ENCODE data around the gene GDPD3.

Gene GDPD3

DNA sequence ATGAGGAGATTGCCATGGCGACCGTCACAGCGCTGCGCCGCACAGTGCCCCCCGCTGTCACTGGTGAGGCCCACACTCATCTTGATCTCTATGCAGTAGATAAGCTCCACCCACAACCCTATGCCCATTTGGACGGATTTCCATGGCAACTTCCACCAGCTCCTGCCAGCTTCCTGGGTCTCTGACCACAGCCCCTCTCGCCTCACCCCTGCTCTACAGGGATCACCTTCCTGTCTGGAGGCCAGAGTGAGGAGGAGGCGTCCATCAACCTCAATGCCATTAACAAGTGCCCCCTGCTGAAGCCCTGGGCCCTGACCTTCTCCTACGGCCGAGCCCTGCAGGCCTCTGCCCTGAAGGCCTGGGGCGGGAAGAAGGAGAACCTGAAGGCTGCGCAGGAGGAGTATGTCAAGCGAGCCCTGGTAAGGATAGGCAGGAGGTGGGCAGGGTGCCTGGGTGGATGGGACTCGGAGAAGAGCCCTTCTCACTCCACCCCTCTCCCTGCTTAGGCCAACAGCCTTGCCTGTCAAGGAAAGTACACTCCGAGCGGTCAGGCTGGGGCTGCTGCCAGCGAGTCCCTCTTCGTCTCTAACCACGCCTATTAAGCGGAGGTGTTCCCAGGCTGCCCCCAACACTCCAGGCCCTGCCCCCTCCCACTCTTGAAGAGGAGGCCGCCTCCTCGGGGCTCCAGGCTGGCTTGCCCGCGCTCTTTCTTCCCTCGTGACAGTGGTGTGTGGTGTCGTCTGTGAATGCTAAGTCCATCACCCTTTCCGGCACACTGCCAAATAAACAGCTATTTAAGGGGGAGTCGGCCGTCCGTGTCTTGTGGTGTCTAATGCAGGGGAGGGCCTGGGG, 43.5 kb downstream of the GDPD3 start:
- no peak for TF ChIP-seq Cebpa-rat (IDR thresholded peaks at IDR 0.05)
- H3K27ac ChIP-seq: peak overlapping the region in 9 of 11 experiments; percentile 9 to 54 (median 32); a peak in 10 of 22 replicates
- no peaks in the 10 kb centered on the region for H3K9me3 ChIP-seq (replicated peaks in 1 of 11)

GRCh38 chr16:30068750-30069610, 44.4 kb downstream of the GDPD3 start:
- Histone ChIP-seq H3K4me1 (peaks cover 43 to 72% (median 47%) of the 10 kb centered on the region in 10 experiments), H4K20me1 (peaks cover 63 to 81% (median 71%) of the 10 kb centered on the region in 11 experiments), H3K36me3 (peaks cover 74 to 83% (median 80%) of the 10 kb centered on the region in 11 experiments), H3K9ac (peak overlapping the region; percentile 39 to 97 (median 91); a peak in 20 of 22 replicates), H3K4me2 (peak overlapping the region; percentile 97 to 99 (median 99)), H3K27me3 (no peaks in the 10 kb centered on the region), H3K4me3 (peak overlapping the region in 9 of 10 experiments; percentile 10 to 99 (median 98); a peak in 17 of 20 replicates), H3K9me3 (replicated peaks in 1 of 11) (no peaks in the 10 kb centered on the region), H3K27ac (peak overlapping the region in 9 of 11 experiments; percentile 7 to 54 (median 32); a peak in 11 of 22 replicates)
- TF ChIP-seq Cebpa-rat (IDR thresholded peaks at IDR 0.05): no peak

More for the DNA sequence above, 43.5 kb downstream of the GDPD3 start:
- Histone ChIP-seq H3K4me2 (peak overlapping the region; percentile 97 to 99 (median 99)), H3K4me1 (peaks cover 45 to 80% (median 53%) of the 10 kb centered on the region in 10 experiments), H3K36me3 (peaks cover 74 to 90% (median 83%) of the 10 kb centered on the region in 11 experiments), H4K20me1 (peaks cover 63 to 81% (median 71%) of the 10 kb centered on the region in 11 experiments), H3K9ac (peak overlapping the region; percentile 39 to 97 (median 91); a peak in 21 of 22 replicates), H3K4me3 (peak overlapping the region in 9 of 10 experiments; percentile 2 to 99 (median 98); a peak in 16 of 20 replicates), H3K27me3 (no peaks in the 10 kb centered on the region)

DNA sequence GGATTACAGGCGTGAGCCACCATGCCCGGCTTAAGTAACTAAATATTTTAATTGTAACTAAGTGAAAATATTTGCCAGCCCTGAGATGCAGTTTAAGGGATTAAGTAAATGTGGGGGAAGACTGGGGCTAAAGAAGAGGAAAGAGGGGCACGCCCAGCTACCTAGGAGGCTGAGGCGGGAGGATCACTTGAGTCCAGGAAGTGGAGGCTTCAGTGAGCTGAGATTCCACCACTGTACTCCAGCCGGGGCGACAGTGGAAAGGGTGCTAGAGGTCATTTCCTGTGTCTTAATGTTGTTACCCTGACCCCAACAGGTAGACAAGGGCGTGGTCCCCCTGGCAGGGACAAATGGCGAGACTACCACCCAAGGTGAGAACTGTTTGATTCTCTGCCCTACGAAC, 45.0 kb downstream of the GDPD3 start:
- peak overlapping the region; percentile 97 to 99 (median 99) for H3K4me2 ChIP-seq
- peak overlapping the region; percentile 21 to 97 (median 91); a peak in 19 of 22 replicates for H3K9ac ChIP-seq
- peak overlapping the region in 8 of 10 experiments; percentile 10 to 99 (median 98); a peak in 15 of 20 replicates for H3K4me3 ChIP-seq
- no peaks in the 10 kb centered on the region for H3K9me3 ChIP-seq (replicated peaks in 1 of 11)
- peak overlapping the region in 8 of 11 experiments; percentile 2 to 51 (median 16); a peak in 7 of 22 replicates for H3K27ac ChIP-seq
- peaks cover 72 to 77% (median 74%) of the 10 kb centered on the region in 11 experiments for H3K36me3 ChIP-seq
- H4K20me1 ChIP-seq: peaks cover 63 to 77% (median 71%) of the 10 kb centered on the region in 11 experiments
- H3K27me3 ChIP-seq: no peaks in the 10 kb centered on the region
- peaks cover 45 to 72% (median 51%) of the 10 kb centered on the region in 10 experiments for H3K4me1 ChIP-seq
- TF ChIP-seq Cebpa-rat (IDR thresholded peaks at IDR 0.05): no peak

- no peaks in the 10 kb centered on the region for H3K27me3 ChIP-seq
- peaks cover 53 to 72% (median 59%) of the 10 kb centered on the region in 10 experiments for H3K4me1 ChIP-seq
- peak overlapping the region; percentile 86 to 99 (median 98) for H3K4me3 ChIP-seq
- peaks cover 63 to 70% (median 68%) of the 10 kb centered on the region in 11 experiments for H4K20me1 ChIP-seq
- TF ChIP-seq Cebpa-rat (IDR thresholded peaks at IDR 0.05): no peak
- peak overlapping the region; percentile 90 to 97 (median 93) for H3K9ac ChIP-seq
- H3K36me3 ChIP-seq: peaks cover 64 to 69% (median 66%) of the 10 kb centered on the region in 11 experiments
- H3K27ac ChIP-seq: peak overlapping the region in 10 of 11 experiments; percentile 78 to 98 (median 94); a peak in 11 of 22 replicates
- H3K4me2 ChIP-seq: peak overlapping the region; percentile 97 to 99 (median 99)
- no peaks in the 10 kb centered on the region for H3K9me3 ChIP-seq (replicated peaks in 1 of 11)
These were observed 45.8 kb downstream of the GDPD3 start for GRCh38 chr16:30067584-30067916.

DNA sequence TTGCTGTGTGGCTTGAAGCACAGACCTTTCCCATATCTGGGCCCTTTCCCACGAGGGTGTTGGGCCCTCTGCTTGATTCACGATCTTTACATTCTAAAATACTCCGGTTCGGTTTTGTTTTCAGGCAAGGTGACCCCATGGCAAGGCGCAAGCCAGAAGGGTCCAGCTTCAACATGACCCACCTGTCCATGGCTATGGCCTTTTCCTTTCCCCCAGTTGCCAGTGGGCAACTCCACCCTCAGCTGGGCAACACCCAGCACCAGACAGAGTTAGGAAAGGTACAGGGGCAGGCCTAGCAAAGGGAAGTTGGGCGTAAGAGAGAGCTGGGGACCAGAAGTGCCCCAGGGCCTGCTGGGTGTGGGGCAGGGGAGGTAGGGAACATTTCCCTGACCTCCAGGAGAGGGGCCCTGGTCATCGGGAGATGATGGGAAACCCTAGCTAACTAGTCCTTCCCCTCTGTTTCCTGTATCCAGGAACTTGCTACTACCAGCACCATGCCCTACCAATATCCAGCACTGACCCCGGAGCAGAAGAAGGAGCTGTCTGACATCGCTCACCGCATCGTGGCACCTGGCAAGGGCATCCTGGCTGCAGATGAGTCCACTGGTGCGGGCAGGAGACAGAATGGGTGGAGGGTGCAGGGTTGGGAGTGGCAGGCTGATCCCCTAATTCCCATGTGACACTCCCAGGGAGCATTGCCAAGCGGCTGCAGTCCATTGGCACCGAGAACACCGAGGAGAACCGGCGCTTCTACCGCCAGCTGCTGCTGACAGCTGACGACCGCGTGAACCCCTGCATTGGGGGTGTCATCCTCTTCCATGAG, 46.4 kb downstream of the GDPD3 start:
- Histone ChIP-seq H3K27ac (peak overlapping the region; percentile 78 to 98 (median 94)), H4K20me1 (peaks cover 63 to 64% (median 63%) of the 10 kb centered on the region in 11 experiments), H3K27me3 (no peaks in the 10 kb centered on the region), H3K9me3 (replicated peaks in 1 of 11) (no peaks in the 10 kb centered on the region), H3K9ac (peak overlapping the region; percentile 90 to 97 (median 93)), H3K4me2 (peak overlapping the region; percentile 97 to 99 (median 99)), H3K4me3 (peak overlapping the region; percentile 86 to 99 (median 98)), H3K36me3 (peaks cover 58 to 63% (median 60%) of the 10 kb centered on the region in 11 experiments), H3K4me1 (peaks cover 54 to 69% (median 61%) of the 10 kb centered on the region in 10 experiments)
- no peak for TF ChIP-seq Cebpa-rat (IDR thresholded peaks at IDR 0.05)

- Histone ChIP-seq H3K27me3 (no peaks in the 10 kb centered on the region), H3K27ac (peak overlapping the region; percentile 78 to 98 (median 94)), H3K4me3 (peak overlapping the region; percentile 86 to 99 (median 98)), H3K36me3 (peaks cover 50 to 55% (median 52%) of the 10 kb centered on the region in 11 experiments), H3K9me3 (replicated peaks in 1 of 11) (no peaks in the 10 kb centered on the region), H4K20me1 (peaks cover 54 to 56% (median 55%) of the 10 kb centered on the region in 11 experiments), H3K4me1 (peaks cover 56 to 65% (median 61%) of the 10 kb centered on the region in 10 experiments), H3K4me2 (peak overlapping the region; percentile 97 to 99 (median 99)), H3K9ac (peak overlapping the region; percentile 90 to 97 (median 93))
- TF ChIP-seq Cebpa-rat (IDR thresholded peaks at IDR 0.05): no peak
These were observed 47.2 kb downstream of the GDPD3 start for GRCh38 chr16:30065943-30066760.
